Testis (tissue), 2 donors: ENCODE data around the gene RTCA.
"Not testable (repeated sequence)": the region's sequence is repeated elsewhere in the genome, so short reads cannot be mapped to it uniquely, and the experiment has no call there.

Experiments used
- POLR2A ChIP-seq: fragments of 450-650 bp; IDR thresholded peaks from one replicate; pipeline ENCODE4 v1.6.1; 2017; ENCODE audit warnings: antibody characterized with exemption, mild to moderate bottlenecking, moderate library complexity
- TF ChIP-seq, protein P1 (sequence below), 3 experiments: fragments of 450-650 bp in 2 of 3; fragments of 200-600 bp in 1 of 3; sonication (generic) in 1 of 3; IDR thresholded peaks; one replicate each; pipeline ENCODE4 v1.5.1; 2016 to 2019; ENCODE audit warnings: antibody characterized with exemption in 3 of 3, mild to moderate bottlenecking in 2 of 3, moderate library complexity in 1 of 3

DNA sequence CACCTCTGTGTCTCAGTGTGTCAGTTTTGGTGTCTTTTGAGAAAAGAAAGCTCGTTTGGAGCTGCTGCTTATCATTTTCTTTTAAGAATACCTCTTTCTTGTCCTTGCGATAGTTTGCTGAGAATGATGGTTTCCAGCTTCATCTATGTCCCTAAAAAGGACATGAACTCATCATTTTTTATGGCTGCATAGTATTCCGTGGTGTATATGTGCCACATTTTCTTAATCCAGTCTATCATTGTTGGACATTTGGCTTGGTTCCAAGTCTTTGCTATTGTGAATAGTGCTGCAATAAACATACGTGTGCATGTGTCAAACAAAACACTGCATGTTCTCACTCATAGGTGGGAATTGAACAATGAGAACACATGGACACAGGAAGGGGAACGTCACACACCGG is 73.7 kb downstream of the RTCA start:
- TF ChIP-seq, protein P1, sequence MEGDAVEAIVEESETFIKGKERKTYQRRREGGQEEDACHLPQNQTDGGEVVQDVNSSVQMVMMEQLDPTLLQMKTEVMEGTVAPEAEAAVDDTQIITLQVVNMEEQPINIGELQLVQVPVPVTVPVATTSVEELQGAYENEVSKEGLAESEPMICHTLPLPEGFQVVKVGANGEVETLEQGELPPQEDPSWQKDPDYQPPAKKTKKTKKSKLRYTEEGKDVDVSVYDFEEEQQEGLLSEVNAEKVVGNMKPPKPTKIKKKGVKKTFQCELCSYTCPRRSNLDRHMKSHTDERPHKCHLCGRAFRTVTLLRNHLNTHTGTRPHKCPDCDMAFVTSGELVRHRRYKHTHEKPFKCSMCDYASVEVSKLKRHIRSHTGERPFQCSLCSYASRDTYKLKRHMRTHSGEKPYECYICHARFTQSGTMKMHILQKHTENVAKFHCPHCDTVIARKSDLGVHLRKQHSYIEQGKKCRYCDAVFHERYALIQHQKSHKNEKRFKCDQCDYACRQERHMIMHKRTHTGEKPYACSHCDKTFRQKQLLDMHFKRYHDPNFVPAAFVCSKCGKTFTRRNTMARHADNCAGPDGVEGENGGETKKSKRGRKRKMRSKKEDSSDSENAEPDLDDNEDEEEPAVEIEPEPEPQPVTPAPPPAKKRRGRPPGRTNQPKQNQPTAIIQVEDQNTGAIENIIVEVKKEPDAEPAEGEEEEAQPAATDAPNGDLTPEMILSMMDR (IDR thresholded peaks at IDR 0.05) = not testable (repeated sequence)
- TF ChIP-seq POLR2A = not testable (repeated sequence)
